Mucosa of descending colon (tissue), 3 donors: ENCODE results near the gene RUNDC3A. TPM values are rescaled to one million over a fixed set of nuclear protein-coding genes. Genes with fewer than 3 reads are reported as not detected.

Experiments used
- ATAC-seq: fragments of 200-7000 bp; cut with Tn5 transposase; one replicate; pipeline ENCODE4 v1.9.1; 2020; ENCODE audit warnings: mild to moderate bottlenecking, moderate library complexity
- DNase-seq, 3 donors: peaks; one replicate each; pipeline ENCODE4 v3.0.0-alpha.2; 2020
- H3K36me3 ChIP-seq: fragments of 200-600 bp; one replicate; pipeline ENCODE4 v1.8.0; 2021; ENCODE audit warnings: low read depth, mild to moderate bottlenecking
- H3K4me1 ChIP-seq: fragments of 200-600 bp; one replicate; pipeline ENCODE4 v1.8.0; 2021; ENCODE audit warnings: low read depth, mild to moderate bottlenecking
- H3K4me3 ChIP-seq: fragments of 200-600 bp; one replicate; pipeline ENCODE4 v1.8.0; 2021; ENCODE audit warnings: mild to moderate bottlenecking
- H3K9me3 ChIP-seq: fragments of 200-600 bp; one replicate; pipeline ENCODE4 v1.8.0; 2021; ENCODE audit warnings: mild to moderate bottlenecking
- CTCF ChIP-seq: fragments of 200-600 bp; IDR thresholded peaks from one replicate; pipeline ENCODE4 v1.8.0; 2022; ENCODE audit warnings: antibody characterized with exemption, mild to moderate bottlenecking
- intact Hi-C, 2 donors: fragments of 100-400 bp; cut with DNase I in 1 of 2; cut with micrococcal nuclease in 1 of 2; formaldehyde crosslinking; loops; one replicate each; pipeline versions ENCODE4 v1.11.0 to v1.11.1; 2022; cut with DNase I, micrococcal nuclease
- total RNA-seq, 3 donors: library from RNA; stranded (reverse); fragmentation: NEBNext Ultra II Directional in 2 of 3; extraction: Animal tissue kit (Norgen Biotek cat#: 25700) in 2 of 3; gene quantifications; one replicate each; pipeline versions ENCODE4 v1.2.1 to v1.2.4, GENCODE V29; 2021 to 2023
- donor health status: DM: no; HTN: no; CAD: no; lungs with moderate emphysema.
- donor health status: DM: no; HTN: no; CAD: no.
- donor health status: DM: no; HTN: yes; CAD: no.

The RUNDC3A gene
- total RNA-seq, 3 donors from 2014 or later = 0.34 to 3.7 (median 1.4) TPM

- intact Hi-C loops = no loop called here
- no peaks in the 10 kb centered on the region for H3K9me3 ChIP-seq
- H3K4me3 ChIP-seq = no peak overlapping the region
- no peak for DNase-seq
- no peaks in the 10 kb centered on the region for H3K36me3 ChIP-seq
- ATAC-seq = no peak
- TF ChIP-seq CTCF = no peak
- H3K4me1 ChIP-seq = no peaks in the 10 kb centered on the region
These were observed 36.0 kb upstream of the RUNDC3A start for GRCh38 chr17:44272321-44272951.

GRCh38 chr17:44272954-44273353 lies 35.4 kb upstream of the RUNDC3A start:
- DNase-seq (no peak), ATAC-seq (no peak)
- Histone ChIP-seq H3K9me3 (no peaks in the 10 kb centered on the region), H3K4me1 (no peaks in the 10 kb centered on the region), H3K36me3 (no peaks in the 10 kb centered on the region), H3K4me3 (no peak overlapping the region)
- TF ChIP-seq CTCF = no peak
- intact Hi-C loops = no loop called here

DNA sequence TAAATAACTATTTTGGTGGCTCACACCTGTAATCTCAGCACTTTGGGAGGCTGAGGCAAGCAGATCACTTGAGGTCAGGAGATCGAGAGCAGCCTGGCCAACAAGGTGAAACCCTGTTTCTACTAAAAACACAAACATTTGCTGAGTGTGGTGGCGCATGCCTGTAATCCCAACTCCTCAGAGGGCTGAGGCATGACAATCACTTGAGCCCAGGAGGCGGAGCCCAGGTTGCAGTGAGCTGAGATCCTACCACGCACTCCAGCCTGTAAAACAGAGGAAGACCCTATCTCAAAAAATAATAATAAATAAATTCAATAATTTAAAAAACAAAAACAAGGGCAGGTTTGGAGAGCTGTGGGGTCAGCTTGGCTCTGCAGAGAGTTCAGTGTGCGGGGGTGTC lies 34.8 kb upstream of the RUNDC3A start:
- Histone ChIP-seq H3K4me3 (no peak overlapping the region), H3K4me1 (no peaks in the 10 kb centered on the region), H3K9me3 (no peaks in the 10 kb centered on the region), H3K36me3 (no peaks in the 10 kb centered on the region)
- intact Hi-C loops = no loop called here
- no peak for DNase-seq
- TF ChIP-seq CTCF = no peak
- no peak for ATAC-seq

DNA sequence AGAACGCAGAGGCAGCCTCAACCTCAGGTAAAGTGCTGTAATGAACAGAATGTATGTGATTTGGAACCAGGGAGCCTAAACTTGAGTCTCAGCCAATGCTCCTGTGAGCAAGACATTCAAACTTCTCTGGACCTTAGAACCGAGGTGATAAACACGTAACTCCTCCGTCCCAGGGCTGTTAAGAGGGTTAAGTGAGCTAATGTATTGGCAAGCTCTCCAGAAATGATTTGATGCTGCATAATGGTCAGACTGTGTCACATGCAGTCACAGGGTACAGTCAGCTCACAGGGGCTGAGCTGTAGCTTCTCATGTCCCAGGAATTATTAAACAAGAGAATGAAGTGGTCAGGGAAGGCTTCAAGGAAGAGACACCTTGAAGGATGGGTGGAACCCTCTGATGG lies 30.4 kb upstream of the RUNDC3A start:
- H3K4me3 ChIP-seq = no peak overlapping the region
- no peak for TF ChIP-seq CTCF
- H3K36me3 ChIP-seq = no peaks in the 10 kb centered on the region
- ATAC-seq (no peak), DNase-seq (no peak)
- intact Hi-C loops = no loop called here
- H3K9me3 ChIP-seq = no peaks in the 10 kb centered on the region
- peaks cover 11% of the 10 kb centered on the region for H3K4me1 ChIP-seq

GRCh38 chr17:44279346-44279665 lies 29.1 kb upstream of the RUNDC3A start:
- ATAC-seq = no peak
- intact Hi-C loops = no loop called here
- TF ChIP-seq CTCF = no peak

More at GRCh38 chr17:44279346-44279665, 29.1 kb upstream of the RUNDC3A start:
- no peak for DNase-seq
- H3K4me1 ChIP-seq = peaks cover 11% of the 10 kb centered on the region
- no peak overlapping the region for H3K4me3 ChIP-seq
- H3K9me3 ChIP-seq = no peaks in the 10 kb centered on the region
- no peaks in the 10 kb centered on the region for H3K36me3 ChIP-seq
